IMR-90 (cell line): ENCODE results near the gene SLC12A7. TPM values are rescaled to one million over a fixed set of nuclear protein-coding genes. Genes with fewer than 3 reads are reported as not detected.

Experiments
- ATAC-seq: fragments of 200-7000 bp; cut with Tn5 transposase; 2 replicates; pipeline ENCODE4 v1.9.1; 2020; ENCODE audit warnings: low read depth, mild to moderate bottlenecking, moderate library complexity
- BruUV-seq: library from RNA; stranded (reverse); fragments of 400-500 nt; replicated peaks from 2 replicates; lab custom pipeline; 2021; lab: Mats Ljungman, UMichigan
- CTCF ChIA-PET: fragments of 300-600 bp; formaldehyde crosslinking; extraction: SDS; loops from one replicate; lab custom pipeline; 2021; ENCODE audit warnings: antibody characterized with exemption; lab: Yijun Ruan, JAX
- POLR2A ChIA-PET: fragments of 300-600 bp; sonication (Branson Sonifier 250); formaldehyde crosslinking; loops from one replicate; lab custom pipeline; 2022; ENCODE audit warnings: antibody characterized with exemption; ENCODE audit not compliant: unreplicated experiment; lab: Charles Lee
- DNase-seq: peaks from one replicate; pipeline ENCODE4 v3.0.0; 2013
- H2AFZ ChIP-seq: replicated peaks from 2 replicates; pipeline ENCODE3; 2013; ENCODE audit warnings: low read length, mild to moderate bottlenecking; ENCODE audit not compliant: poor library complexity
- H2AK5ac ChIP-seq: 2 replicates; pipeline ENCODE4 v1.6.1; 2013; ENCODE audit warnings: low read depth, low read length, inconsistent platforms
- H2AK9ac ChIP-seq: replicated peaks from 2 replicates; pipeline ENCODE3; 2013; ENCODE audit warnings: mild to moderate bottlenecking, low read depth, low read length, moderate library complexity; ENCODE audit not compliant: poor library complexity
- H2BK120ac ChIP-seq: 2 replicates; pipeline ENCODE4 v1.6.1; 2013; ENCODE audit warnings: low read depth, low read length, inconsistent platforms
- H2BK15ac ChIP-seq: 3 replicates; pipeline ENCODE4 v1.6.1; 2013; ENCODE audit warnings: low read depth, low read length, inconsistent platforms
- H2BK20ac ChIP-seq: 2 replicates; pipeline ENCODE4 v1.6.1; 2013; ENCODE audit warnings: low read depth, mild to moderate bottlenecking, inconsistent platforms, low read length, moderate library complexity
- H2BK5ac ChIP-seq: 2 replicates; pipeline ENCODE4 v1.6.1; 2013; ENCODE audit warnings: mild to moderate bottlenecking, low read depth, low read length, inconsistent platforms; ENCODE audit not compliant: poor library complexity, severe bottlenecking
- H3K14ac ChIP-seq: replicated peaks from 2 replicates; pipeline ENCODE4 v1.6.1; 2013; ENCODE audit warnings: low read depth, low read length, inconsistent platforms
- H3K18ac ChIP-seq: 2 replicates; pipeline ENCODE4 v1.6.1; 2013; ENCODE audit warnings: low read depth, low read length, control low read depth
- H3K23ac ChIP-seq: 2 replicates; pipeline ENCODE4 v1.6.1; 2013; ENCODE audit warnings: low read depth, low read length, inconsistent platforms
- H3K27ac ChIP-seq: 2 replicates; pipeline ENCODE4 v1.5.1; 2013; ENCODE audit warnings: mild to moderate bottlenecking, control low read depth, low read length; ENCODE audit not compliant: insufficient read depth
- H3K27me3 ChIP-seq: 2 replicates; pipeline ENCODE4 v1.6.1; 2013; ENCODE audit warnings: low read length; ENCODE audit not compliant: control insufficient read depth, insufficient read depth
- H3K36me3 ChIP-seq: 2 replicates; pipeline ENCODE4 v1.6.1; 2013; ENCODE audit warnings: low read length, mixed read lengths; ENCODE audit not compliant: control insufficient read depth, insufficient read depth
- H3K4ac ChIP-seq: 2 replicates; pipeline ENCODE4 v1.6.1; 2013; ENCODE audit warnings: low read depth, low read length, inconsistent platforms
- H3K4me1 ChIP-seq: 2 replicates; pipeline ENCODE4 v1.6.1; 2013; ENCODE audit warnings: low read length, mixed read lengths; ENCODE audit not compliant: control insufficient read depth, insufficient read depth
- H3K4me2 ChIP-seq: 2 replicates; pipeline ENCODE4 v1.6.1; 2013; ENCODE audit warnings: low read depth, mild to moderate bottlenecking, control low read depth, low read length, moderate library complexity
- H3K4me3 ChIP-seq: 2 replicates; pipeline ENCODE4 v1.5.1; 2013; ENCODE audit warnings: low read depth, mild to moderate bottlenecking, control low read depth, low read length, moderate library complexity; ENCODE audit not compliant: insufficient read depth
- H3K56ac ChIP-seq: 2 replicates; pipeline ENCODE4 v1.6.1; 2013; ENCODE audit warnings: low read length, inconsistent platforms; ENCODE audit not compliant: insufficient read depth; ENCODE audit errors: extremely low read depth
- H3K79me1 ChIP-seq, 2 experiments: 2 replicates each; pipeline ENCODE4 v1.6.1; 2013; ENCODE audit warnings: low read length in 2 of 2, inconsistent platforms in 1 of 2, low read depth in 1 of 2
- H3K9ac ChIP-seq: 2 replicates; pipeline ENCODE4 v1.6.1; 2013; ENCODE audit warnings: low read depth, low read length, control low read depth
- H3K9me1 ChIP-seq: 2 replicates; pipeline ENCODE4 v1.6.1; 2013; ENCODE audit warnings: low read length, inconsistent platforms; ENCODE audit not compliant: insufficient read depth
- H3K9me3 ChIP-seq: 2 replicates; pipeline ENCODE4 v1.6.1; 2013; ENCODE audit warnings: low read length; ENCODE audit not compliant: control insufficient read depth, insufficient read depth
- H4K20me1 ChIP-seq: 2 replicates; pipeline ENCODE4 v1.6.1; 2013; ENCODE audit warnings: low read length, inconsistent platforms; ENCODE audit not compliant: insufficient read depth
- H4K5ac ChIP-seq: 2 replicates; pipeline ENCODE4 v1.6.1; 2013; ENCODE audit warnings: mild to moderate bottlenecking, low read depth, low read length, control low read depth
- H4K8ac ChIP-seq, 2 experiments: 2 replicates each; pipeline ENCODE4 v1.6.1; 2013; ENCODE audit warnings: low read depth in 2 of 2, low read length in 2 of 2, control low read depth in 1 of 2, inconsistent platforms in 1 of 2
- H4K91ac ChIP-seq: 2 replicates; pipeline ENCODE4 v1.6.1; 2013; ENCODE audit warnings: low read depth, low read length, inconsistent platforms; ENCODE audit not compliant: insufficient read depth
- BHLHE40 ChIP-seq: fragments of 150-350 bp; IDR thresholded peaks from 2 replicates; pipeline ENCODE4 v1.6.1; 2016; ENCODE audit warnings: mild to moderate bottlenecking, low read depth, low read length
- CEBPB ChIP-seq: IDR thresholded peaks from 2 replicates; pipeline ENCODE4 v1.6.1; 2012; ENCODE audit warnings: low read depth, low read length, improper control_type of control experiment
- CHD1 ChIP-seq: IDR thresholded peaks from 2 replicates; pipeline ENCODE4 v1.6.1; 2012; ENCODE audit warnings: low read depth, low read length, improper control_type of control experiment
- CTCF ChIP-seq: conservative IDR thresholded peaks from 2 replicates; pipeline ENCODE4 v1.5.1; 2012; ENCODE audit warnings: mild to moderate bottlenecking, low read depth, low read length, improper control_type of control experiment
- ELK1 ChIP-seq: fragments of 150-350 bp; IDR thresholded peaks from 2 replicates; pipeline ENCODE4 v1.6.1; 2016; ENCODE audit warnings: low read depth, mild to moderate bottlenecking, low read length, moderate library complexity, borderline replicate concordance
- FOS ChIP-seq: fragments of 150-350 bp; IDR thresholded peaks from 2 replicates; pipeline ENCODE4 v1.6.1; 2016; ENCODE audit warnings: low read depth, low read length
- MAFK ChIP-seq: IDR thresholded peaks from 2 replicates; pipeline ENCODE4 v1.6.1; 2012; ENCODE audit warnings: low read depth, low read length, improper control_type of control experiment
- MAZ ChIP-seq: IDR thresholded peaks from 2 replicates; pipeline ENCODE4 v1.6.1; 2012; ENCODE audit warnings: low read depth, mild to moderate bottlenecking, low read length, improper control_type of control experiment, moderate library complexity, borderline replicate concordance
- MXI1 ChIP-seq: IDR thresholded peaks from 2 replicates; pipeline ENCODE4 v1.6.1; 2012; ENCODE audit warnings: low read depth, mild to moderate bottlenecking, low read length, moderate library complexity, borderline replicate concordance
- NFE2L2 ChIP-seq: fragments of 150-350 bp; IDR thresholded peaks from 2 replicates; pipeline ENCODE4 v1.6.1; 2016; ENCODE audit warnings: low read depth, mild to moderate bottlenecking, low read length
- POLR2A ChIP-seq: IDR thresholded peaks from 2 replicates; pipeline ENCODE4 v1.6.1; 2012; ENCODE audit warnings: mild to moderate bottlenecking, low read depth, low read length
- RAD21 ChIP-seq: IDR thresholded peaks from 2 replicates; pipeline ENCODE4 v1.6.1; 2012; ENCODE audit warnings: low read length, improper control_type of control experiment
- RCOR1 ChIP-seq: IDR thresholded peaks from 2 replicates; pipeline ENCODE4 v1.6.1; 2012; ENCODE audit warnings: mild to moderate bottlenecking, low read length, improper control_type of control experiment; ENCODE audit not compliant: insufficient replicate concordance
- SMC3 ChIP-seq: fragments of 150-350 bp; IDR thresholded peaks from 2 replicates; pipeline ENCODE4 v1.6.1; 2016; ENCODE audit warnings: low read depth, mild to moderate bottlenecking, antibody characterized with exemption, low read length, moderate library complexity
- USF2 ChIP-seq: fragments of 150-350 bp; IDR thresholded peaks from 2 replicates; pipeline ENCODE4 v1.6.1; 2017; ENCODE audit warnings: mild to moderate bottlenecking, antibody characterized with exemption, low read length, low read depth
- WGBS, 2 experiments: methylation state at CpG; one replicate each; pipeline versions ENCODE4 v1.1.5 to v1.1.7; 2013; ENCODE audit warnings: missing lambda C conversion rate in 2 of 2; ENCODE audit not compliant: insufficient read length in 1 of 2; ENCODE audit errors: extremely low coverage in 2 of 2; 5-methylcytosine and 5-hydroxymethylcytosine counted together
- dilution Hi-C: fragments of 300-500 bp; cut with HindIII; formaldehyde crosslinking; loops from one replicate; pipeline ENCODE4 v1.14.3; 2018; ENCODE audit warnings: low sequenced_read_pairs; ENCODE audit not compliant: unreplicated experiment
- in situ Hi-C: fragments of 300-500 bp; cut with MboI; formaldehyde crosslinking; loops from 3 replicates; pipeline ENCODE4 v1.14.3; 2019; ENCODE audit warnings: low sequenced_read_pairs, inconsistent platforms, mixed read lengths
- intact Hi-C: fragments of 100-400 bp; cut with micrococcal nuclease; formaldehyde crosslinking; loops from 2 replicates; pipeline ENCODE4 v1.10.0; 2022
- polyA plus RNA-seq, 3 experiments: library from polyadenylated mRNA; depleted of rRNA; stranded (reverse); fragments of >200 nt; gene quantifications; 2 replicates each; pipeline ENCODE4 v1.2.3, GENCODE V29; 2012; ENCODE audit warnings: low replicate concordance in 1 of 3
- total RNA-seq: library from RNA; depleted of rRNA; stranded (reverse); fragments of >200 nt; gene quantifications from 2 replicates; pipeline ENCODE4 v1.2.3, GENCODE V29; 2012

SLC12A7 gene
- total and polyA plus RNA-seq, 2 of the 4 experiments (the other 2 are of a cell fraction): 3.0 to 6.1 TPM

- no peak for ATAC-seq
- 76% methylated on average over 14 of the region's 23 CpGs; no CpG with 5 or more reads in 1 of the 2 experiments for WGBS, 2 experiments
- Histone ChIP-seq H4K8ac (no peak overlapping the region), H2BK20ac (no peak overlapping the region), H4K91ac (no peak overlapping the region), H2BK120ac (no peak overlapping the region), H3K9ac (no peak overlapping the region), H3K23ac (no peak overlapping the region), H2AK5ac (no peak overlapping the region), H3K9me3 (no peaks in the 10 kb centered on the region), H3K4ac (no peak overlapping the region), H3K56ac (no peak overlapping the region), H3K14ac (no peak overlapping the region), H3K27me3 (peaks cover 77% of the 10 kb centered on the region), H3K9me1 (no peaks in the 10 kb centered on the region), H2BK15ac (no peak overlapping the region), H3K79me1 (no peaks in the 10 kb centered on the region), H4K20me1 (no peaks in the 10 kb centered on the region), H2BK5ac (no peak overlapping the region), H3K36me3 (no peaks in the 10 kb centered on the region), H4K5ac (no peak overlapping the region), H3K27ac (no peak overlapping the region), H2AFZ (no peak overlapping the region), H3K4me3 (no peak overlapping the region), H3K4me1 (no peaks in the 10 kb centered on the region; the same call in 1 of the 2 replicates), H3K18ac (no peak overlapping the region), H3K4me2 (no peak overlapping the region), H2AK9ac (no peak overlapping the region)
- ChIA-PET POLR2A (no interaction called here), CTCF (no interaction called here)
- no peak for DNase-seq
- intact Hi-C loops: loop anchor here (5.0 to 10.0 kb wide), 2 partner anchors 86 to 107 kb away; partner anchors contain the start of gene SLC12A7
- BruUV-seq: no TSS peak
- dilution Hi-C loops: no loop called here
- in situ Hi-C loops: no loop called here
- TF ChIP-seq MAZ: no peak
- TF ChIP-seq USF2: no peak
- no peak for TF ChIP-seq RAD21
- TF ChIP-seq ELK1: no peak
- TF ChIP-seq CEBPB: no peak
- no peak for TF ChIP-seq BHLHE40
- TF ChIP-seq POLR2A: no peak
- TF ChIP-seq CHD1: no peak
- TF ChIP-seq MXI1: no peak
- TF ChIP-seq CTCF: no peak
- no peak for TF ChIP-seq RCOR1
- TF ChIP-seq SMC3: no peak
- TF ChIP-seq FOS: no peak
- TF ChIP-seq MAFK: no peak
- no peak for TF ChIP-seq NFE2L2
These were observed 104.0 kb downstream of the SLC12A7 start for GRCh38 chr5:1007681-1008450.
